Sciatic nerve (tissue), 2 donors: ENCODE measurements around the gene IP6K2. TPM values are rescaled to one million over a fixed set of nuclear protein-coding genes. Genes with fewer than 3 reads are reported as not detected.

ENCODE experiments used
- ATAC-seq: fragments of 200-7000 bp; cut with Tn5 transposase; one replicate; pipeline ENCODE4 v1.9.1; 2020; ENCODE audit warnings: mild to moderate bottlenecking, moderate library complexity
- DNase-seq: peaks from one replicate; pipeline ENCODE4 v3.0.0-alpha.2; 2020; ENCODE audit warnings: low spot score
- intact Hi-C: fragments of 100-400 bp; cut with DNase I; formaldehyde crosslinking; loops from one replicate; pipeline ENCODE4 v1.14.2; 2022
- total RNA-seq: library from RNA; stranded (reverse); fragmentation: NEBNext Ultra II Directional; extraction: Animal tissue kit (Norgen Biotek cat#: 25700); gene quantifications from one replicate; pipeline ENCODE4 v1.2.1, GENCODE V29; 2021
- donor health status: DM: no; HTN: no; CAD: no.
- donor health status: DM: no; HTN: no; CAD: no.

IP6K2 gene
- total RNA-seq, 1 donor from 2014 or later: 104 TPM

DNA sequence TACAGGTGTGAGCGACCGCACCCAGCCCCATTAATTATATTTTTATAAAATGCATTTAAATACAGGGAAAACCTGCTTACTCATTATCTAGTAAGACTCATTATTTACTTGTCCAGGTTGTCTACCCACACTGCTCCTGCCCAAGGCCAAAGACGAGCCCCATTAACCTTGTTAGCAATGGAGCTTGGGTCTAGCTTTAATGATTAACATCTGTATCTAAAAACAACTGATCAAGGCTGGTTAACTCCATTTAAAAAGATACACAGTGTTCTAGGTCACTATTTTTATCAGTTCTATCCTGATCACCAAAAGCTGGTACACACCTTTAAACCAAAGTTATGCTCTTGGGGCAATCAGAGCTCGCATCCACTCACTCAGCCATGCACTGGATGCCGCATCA lies 20.9 kb downstream of the IP6K2 start:
- intact Hi-C loops: no loop called here
- ATAC-seq (no peak), DNase-seq (no peak)

DNA sequence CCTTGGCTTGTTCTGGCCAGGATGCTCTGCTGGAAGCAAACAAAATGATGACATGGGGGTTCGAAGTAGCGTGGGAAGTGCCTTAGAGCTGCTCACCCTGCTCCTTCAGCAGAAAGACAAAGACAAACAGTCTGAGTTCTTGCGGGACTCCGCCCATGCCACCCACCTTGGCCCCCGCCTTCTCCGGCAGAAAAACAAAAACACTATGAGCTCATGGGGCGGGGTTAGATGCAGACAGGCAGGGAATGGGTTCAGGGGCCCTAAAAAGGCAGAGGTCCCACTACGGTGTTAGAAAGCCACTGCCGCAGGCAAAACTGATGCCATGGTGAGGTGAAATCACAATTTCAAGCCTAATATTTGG lies 21.6 kb downstream of the IP6K2 start:
- DNase-seq (peak; percentile 84), ATAC-seq (peak; percentile 93)
- intact Hi-C loops: no loop called here

DNA sequence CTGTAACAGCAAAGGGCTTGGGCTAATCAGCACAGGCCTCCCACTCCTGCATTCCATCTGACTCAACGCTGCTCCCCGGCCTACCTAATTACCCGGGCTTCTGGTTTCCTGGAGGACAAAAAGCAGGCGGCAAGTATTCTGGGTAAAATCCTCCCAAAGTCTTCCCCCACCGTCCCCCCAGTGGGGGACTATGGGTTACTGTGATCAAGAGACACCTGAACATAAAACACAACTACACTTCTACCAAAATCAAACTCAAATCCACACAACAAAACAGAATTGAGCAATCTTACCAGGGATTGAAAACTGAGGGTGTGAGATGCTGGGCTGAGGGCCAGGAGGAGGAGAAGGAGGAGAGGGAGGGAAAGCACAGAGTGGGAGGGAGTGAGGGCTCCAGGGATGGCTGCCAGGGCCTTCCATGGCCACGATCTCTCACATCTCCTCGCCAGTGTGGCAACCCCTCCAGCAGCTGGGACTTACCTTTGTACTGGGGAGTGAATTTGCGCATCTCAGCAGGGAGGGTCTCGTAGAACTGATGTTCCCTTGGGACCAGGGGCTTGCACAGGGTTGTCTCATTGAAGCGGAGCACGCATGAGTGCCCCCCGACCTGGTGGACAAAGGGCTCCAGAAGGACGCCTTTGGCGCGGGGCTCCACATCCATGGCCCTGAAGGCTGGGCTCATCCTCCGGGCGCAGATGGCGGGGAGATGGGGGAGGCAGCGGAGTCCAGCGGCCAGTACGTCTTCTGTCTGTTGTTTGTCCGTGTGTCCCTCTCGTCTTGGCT lies 22.2 kb downstream of the IP6K2 start:
- intact Hi-C loops: no loop called here
- peak; percentile 90 for DNase-seq

DNA sequence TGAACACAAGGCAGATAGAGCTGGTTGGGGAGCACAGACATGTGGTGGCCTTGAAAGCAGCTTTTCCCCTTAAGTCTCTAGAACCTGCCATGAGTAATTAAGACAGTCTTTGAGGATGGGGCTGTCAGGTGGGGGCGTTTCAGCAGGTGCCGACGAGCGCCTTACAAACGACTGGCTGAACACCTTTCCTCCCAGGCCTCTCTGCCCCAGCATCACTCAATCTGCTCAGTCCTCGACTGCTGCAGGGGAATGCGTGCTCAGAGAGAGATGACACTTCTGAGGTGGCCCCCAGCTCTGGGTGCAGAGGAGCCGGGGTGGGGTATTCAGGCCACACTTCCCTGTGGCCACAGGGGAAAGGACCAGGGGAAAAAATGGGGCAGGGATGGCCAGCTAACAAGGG lies 23.2 kb downstream of the IP6K2 start:
- ATAC-seq (no peak), DNase-seq (no peak)
- intact Hi-C loops: no loop called here

More for the DNA sequence above, 22.2 kb downstream of the IP6K2 start:
- peak; percentile 97 for ATAC-seq

DNA sequence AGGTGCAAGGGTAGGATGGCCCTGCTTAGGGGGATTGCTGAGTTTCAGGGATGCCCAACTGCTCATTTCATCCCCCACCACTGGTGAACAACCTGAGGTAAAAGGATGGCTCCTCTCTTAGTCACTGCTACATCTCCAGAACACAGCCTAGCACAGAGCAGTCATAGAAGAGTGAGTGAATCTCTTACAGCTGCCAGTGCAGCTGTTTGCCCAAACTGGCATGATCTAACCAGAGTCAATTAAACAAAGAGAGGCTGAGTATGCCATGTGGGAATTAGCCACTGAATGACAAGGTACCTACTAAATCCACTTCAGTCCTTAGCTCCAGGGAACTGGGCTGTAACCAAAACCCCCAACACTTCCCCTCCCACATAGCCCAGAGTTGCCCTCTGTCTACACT lies 24.5 kb downstream of the IP6K2 start:
- DNase-seq (no peak), ATAC-seq (no peak)
- intact Hi-C loops: no loop called here

DNA sequence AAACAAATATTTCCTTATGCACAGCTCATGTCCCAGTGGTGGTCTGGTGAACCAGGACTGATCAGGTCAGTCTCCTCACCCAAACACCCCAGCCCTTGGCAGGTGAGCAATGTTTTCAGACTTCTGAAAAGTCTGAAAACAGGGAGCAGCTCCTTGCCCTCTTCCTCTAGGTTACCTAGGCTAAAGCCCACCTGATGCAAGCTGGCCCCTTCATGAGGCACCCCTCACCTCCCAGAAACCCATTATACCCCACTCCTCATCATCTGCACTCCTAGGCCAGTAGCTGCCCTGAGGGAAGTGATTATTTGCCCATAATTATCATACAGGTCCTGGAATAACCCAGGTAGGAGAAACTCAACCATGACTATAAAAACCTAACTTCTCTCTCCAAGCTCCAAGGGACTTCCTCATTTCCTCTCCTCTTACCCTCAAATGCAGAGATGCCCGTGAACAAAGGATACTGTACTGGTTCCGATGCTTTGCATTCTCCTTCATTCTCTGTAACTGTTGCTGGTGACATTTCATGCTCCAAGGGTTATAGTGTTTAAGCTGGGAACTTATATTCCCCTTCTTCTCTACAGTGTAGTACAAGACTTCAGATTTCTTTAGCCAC lies 26.1 kb downstream of the IP6K2 start:
- DNase-seq: no peak
- intact Hi-C loops: no loop called here
- no peak for ATAC-seq

DNA sequence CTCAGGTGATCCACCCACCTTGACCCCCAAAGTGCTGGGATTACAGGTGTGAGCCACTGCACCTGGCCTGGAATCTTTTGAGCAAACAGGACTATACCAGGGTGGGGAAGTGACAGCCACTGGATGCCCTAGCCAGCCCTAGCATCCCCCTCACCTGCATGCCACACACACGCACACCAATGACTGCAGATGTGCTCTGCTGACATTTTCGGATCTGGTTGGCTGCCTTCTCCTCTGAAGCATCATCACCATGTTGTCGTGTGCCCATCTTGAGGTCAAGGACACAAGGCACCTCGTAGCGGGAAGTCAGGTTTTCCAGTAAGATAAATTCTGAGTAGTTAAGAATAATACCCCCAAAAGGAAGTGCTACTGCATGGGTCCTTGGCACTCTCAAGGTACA lies 27.6 kb downstream of the IP6K2 start:
- no peak for ATAC-seq
- no peak for DNase-seq
- intact Hi-C loops: no loop called here

DNA sequence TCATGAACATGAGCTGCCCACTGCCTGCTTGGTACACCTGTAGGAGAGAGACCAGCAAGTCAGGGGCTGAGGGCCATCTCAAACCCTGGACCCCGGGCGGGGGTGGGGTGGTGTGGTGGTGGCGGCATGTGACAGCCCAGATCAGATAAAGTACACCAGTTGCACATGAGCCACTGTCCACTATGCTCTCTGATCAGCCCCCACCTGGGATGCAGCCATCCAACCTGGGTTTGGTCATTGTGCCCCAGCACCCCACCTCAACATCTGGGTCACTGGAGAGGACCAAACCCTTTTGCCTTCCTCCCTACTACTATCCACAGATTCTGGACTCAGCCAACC lies 28.3 kb downstream of the IP6K2 start:
- intact Hi-C loops: no loop called here
- ATAC-seq (no peak), DNase-seq (no peak)

DNA sequence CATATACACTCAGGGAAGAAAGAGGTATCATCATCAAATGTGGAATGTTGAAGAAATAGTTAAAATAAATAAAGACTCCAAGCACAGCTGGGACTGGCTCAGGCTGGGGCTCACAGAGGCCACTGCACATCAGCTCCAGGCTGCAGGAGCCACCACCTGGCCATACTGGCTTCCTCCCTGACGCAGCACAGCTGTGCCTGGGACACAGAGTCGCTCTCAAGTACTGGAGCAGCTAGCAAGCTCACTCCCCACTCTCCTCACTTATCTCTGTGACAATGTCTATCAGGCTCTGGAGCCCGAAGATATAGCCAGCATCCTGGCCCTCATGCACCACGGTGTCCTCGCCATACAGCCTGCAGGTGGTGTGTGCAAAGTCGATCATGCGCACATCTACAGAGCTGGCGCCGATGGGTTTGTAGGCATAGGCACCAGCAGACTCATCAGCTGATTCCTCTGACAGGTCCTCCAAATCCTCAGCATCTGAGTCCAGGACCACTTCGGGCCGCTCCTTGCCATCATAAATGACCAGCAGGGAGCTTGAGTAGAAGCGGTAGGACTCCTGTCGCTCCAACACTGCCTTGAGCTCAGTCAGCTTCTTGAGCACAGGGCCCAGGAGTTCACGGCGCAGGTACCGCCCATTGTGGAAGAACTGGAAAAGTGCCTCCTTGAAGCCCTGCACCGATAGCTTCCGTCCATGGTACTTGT lies 28.8 kb downstream of the IP6K2 start:
- DNase-seq: no peak
- intact Hi-C loops: no loop called here
- no peak for ATAC-seq

DNA sequence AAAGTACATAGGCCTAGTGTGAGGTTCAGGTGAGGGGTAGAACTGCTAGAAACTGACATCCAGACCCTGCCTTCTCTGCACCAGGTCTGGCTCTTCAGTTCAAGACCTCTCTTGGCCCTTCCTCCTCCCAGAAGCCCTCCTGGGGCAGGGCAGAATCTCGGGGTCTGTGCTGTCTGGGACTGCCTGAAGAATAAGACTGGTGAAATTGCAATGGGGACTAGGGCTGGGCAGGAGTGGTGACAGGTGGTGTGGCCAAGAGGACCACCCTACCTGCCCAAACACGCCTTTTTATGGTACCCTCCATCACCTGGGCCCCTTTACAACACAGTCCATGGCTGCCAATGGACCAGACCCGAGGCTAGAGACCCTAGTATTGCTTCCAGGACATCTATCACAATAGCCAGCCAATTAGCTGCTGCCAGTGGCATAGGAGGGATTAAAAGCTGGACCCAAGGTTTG lies 29.8 kb downstream of the IP6K2 start:
- intact Hi-C loops: no loop called here
- no peak for DNase-seq
- ATAC-seq: no peak

DNA sequence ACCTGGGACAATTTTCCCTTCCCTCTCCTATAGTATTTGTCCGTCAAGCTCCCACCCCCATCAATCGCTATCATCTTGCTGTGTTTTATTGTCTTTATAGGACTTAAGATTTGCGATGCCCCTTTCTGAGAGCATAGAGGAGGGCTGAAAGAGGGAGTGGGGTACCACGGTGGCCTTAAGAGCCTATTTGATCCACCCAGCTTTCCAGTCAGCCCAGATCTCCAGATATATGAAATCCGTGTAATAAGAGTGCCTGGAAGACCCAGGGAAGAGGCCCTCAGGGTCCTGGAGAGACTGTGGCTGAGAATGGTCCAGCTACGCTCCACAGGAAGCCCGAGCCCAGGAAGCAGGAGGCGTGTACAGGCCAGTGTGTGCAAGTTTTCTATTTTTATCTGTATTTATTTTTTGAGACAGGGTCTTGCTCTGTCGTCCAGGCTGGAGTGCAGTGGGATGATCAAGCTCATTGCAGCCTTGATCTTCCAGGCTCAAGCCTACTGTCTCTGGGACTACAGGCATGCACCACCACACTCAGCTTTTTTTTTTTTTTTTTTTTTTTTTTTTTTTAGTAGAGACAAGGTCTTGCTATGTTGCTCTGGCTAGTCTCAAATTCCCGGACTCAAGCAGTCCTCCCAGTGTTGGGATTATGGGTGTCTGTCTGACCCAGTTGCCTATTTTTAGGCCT lies 30.3 kb downstream of the IP6K2 start:
- intact Hi-C loops: no loop called here
- DNase-seq (no peak), ATAC-seq (no peak)

DNA sequence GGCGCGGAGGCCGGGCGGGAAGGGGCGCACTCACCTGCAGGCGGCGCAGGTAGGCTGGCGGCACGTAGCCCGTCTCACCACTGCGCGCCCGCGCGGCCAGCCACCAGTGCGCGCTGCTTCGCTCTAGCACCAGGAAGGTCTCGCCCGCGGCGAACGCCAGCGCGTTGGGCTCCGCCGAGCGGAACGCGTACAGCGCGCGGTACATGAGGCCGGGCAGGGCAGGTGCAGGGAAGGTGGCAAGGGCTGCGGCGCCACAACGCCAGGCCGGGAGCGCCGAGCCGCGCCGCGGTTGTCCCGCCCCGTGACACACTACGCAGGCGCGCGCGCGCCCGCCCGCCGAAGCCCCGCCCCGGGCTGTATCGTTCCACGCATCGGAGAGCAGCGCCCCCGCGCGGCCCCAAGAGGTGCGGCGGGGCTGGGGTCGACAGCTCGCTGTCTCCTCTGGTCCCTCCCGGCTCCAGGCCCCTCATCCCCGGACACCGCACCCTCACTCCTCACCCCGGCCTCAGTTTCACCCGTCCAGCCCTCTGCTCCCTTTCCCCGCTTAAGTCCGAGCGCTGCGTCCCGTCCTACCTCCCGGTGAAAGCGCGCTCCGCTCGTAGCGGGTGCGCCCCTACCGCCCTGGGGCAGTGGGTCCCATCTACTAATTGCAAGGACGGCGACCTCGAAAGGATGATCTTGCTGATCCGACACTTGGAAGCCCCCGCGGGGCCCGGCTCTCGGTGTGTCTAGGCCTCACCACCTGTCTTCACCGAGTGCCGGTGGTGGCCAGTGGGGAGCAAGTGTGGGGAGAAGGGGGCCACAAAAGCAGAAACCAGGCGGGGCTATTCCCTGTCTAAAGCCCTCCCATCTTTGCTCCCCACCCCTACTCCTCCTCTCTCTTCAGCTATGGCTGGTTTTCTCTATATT lies 31.2 kb downstream of the IP6K2 start, which contains the start of gene NCKIPSD:
NCKIPSD (minus strand) TSS at position 313 of the 909 bp plus-strand sequence; CDS start at position 205, 108 bp downstream.
- DNase-seq: peak; percentile 95
- ATAC-seq: peak; percentile 92
- intact Hi-C loops: no loop called here

DNA sequence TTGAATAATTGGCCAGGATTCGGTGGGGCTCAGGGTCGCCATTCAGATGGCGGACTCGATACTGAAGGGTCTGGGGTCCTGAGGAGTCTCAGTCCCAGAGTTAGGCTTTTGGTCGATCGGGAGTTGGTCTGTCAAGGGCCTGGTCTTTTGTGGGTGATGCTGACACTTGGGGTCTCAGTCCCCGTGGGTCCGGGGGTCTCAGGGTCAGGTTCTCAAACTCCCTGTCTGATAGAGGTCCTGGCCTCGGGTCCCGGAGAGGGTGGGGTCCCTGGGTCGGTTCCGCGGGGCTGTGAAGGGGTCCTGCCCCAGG lies 31.8 kb downstream of the IP6K2 start:
- ATAC-seq (no peak), DNase-seq (no peak)
- intact Hi-C loops: no loop called here

DNA sequence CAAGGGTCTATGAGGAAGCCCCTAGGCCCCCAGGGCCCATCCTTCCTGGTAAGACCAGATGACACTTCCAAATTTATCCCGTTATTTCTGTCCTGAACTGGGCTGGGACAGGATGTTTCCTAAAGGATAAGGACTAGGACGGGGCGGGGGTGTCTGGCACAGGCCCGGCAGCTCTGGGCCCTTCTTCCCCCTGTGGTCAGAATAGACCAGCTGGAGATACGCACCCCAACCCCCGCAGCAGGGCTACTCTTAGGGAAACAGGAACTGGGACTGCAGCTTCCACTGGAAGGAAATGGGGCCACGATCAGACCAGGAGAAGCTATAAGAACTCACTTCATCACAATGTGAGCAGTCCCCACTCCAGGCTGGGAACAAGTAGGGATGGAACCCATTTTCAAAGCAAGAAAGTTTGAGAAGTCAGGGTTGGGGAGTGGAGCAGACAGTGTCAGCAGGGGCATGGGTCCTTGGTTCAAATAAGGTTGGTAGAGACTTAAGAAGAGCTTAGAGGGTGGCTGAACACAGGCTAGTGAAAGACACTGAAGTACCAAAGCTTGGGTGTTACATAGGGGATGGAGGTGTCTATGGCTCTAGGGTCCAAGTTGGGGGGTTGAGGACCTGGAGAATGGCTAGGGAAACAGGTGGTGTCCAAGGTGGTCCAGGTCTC lies 32.4 kb downstream of the IP6K2 start:
- intact Hi-C loops: no loop called here
- ATAC-seq: peak; percentile 23
- no peak for DNase-seq

DNA sequence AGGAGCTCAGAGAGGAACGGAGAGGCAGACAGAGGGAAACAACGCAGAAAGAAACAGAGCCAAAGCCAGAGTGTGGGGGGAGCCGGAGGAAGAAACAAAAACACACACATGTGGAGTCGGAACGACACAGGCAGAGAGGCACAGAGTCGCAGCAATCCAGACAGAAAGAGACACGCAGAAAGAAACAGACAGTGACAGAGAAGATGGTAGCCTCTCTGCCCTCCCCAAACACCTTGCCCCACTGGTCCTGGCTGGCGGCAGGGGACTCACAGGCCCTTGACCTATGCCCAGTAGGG lies 33.0 kb downstream of the IP6K2 start:
- DNase-seq (no peak), ATAC-seq (no peak)
- intact Hi-C loops: no loop called here

DNA sequence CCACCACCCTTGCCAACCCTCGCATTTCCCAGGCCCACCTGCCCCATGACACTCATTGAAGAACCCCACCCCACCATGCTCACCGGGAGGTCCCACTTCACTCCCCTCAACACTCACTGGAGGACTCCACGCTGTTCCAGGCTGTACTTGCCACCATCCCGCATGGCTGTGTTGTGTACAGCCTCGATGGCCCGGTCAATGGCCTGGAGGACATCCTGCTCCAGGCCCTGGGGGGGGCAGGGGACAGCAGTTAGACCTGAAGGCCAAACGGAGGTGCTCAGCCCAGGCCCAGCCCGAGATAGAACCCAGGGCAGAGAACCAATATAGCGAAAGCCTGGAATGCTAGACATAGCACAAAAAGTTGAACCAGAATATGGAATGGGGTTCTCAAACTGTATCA lies 34.2 kb downstream of the IP6K2 start:
- intact Hi-C loops: no loop called here
- no peak for DNase-seq
- ATAC-seq: no peak

DNA sequence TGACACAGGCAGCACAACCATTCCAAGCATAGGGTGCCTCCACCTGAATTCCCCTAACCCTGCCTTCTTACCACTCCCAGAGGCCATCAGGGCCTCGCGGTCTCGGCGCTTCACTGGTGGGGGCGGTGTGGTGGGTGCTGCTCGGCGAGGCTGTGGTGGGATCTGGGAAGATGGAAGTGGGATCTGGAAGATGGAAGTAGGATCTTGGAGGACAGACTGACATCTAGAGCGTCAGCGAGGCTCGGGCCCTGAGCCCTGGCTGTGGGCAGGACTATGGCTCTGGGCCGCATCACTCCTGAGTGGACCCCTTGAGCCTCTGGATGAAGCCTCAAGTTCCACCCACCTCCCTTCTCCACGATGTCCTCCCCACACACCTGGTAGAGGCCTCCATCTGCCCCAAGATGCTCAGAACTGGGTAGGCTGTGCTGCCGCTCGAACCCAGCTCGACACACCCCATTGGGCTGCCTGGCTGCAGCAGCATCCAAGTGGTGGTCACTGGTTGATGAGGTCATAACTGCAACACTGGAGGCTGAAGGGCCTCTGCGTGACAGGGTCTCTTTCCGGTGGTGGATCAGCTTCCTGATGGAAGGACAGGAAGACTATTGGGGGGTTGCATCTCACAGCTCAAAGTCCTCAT lies 34.9 kb downstream of the IP6K2 start:
- DNase-seq (no peak), ATAC-seq (no peak)
- intact Hi-C loops: no loop called here

DNA sequence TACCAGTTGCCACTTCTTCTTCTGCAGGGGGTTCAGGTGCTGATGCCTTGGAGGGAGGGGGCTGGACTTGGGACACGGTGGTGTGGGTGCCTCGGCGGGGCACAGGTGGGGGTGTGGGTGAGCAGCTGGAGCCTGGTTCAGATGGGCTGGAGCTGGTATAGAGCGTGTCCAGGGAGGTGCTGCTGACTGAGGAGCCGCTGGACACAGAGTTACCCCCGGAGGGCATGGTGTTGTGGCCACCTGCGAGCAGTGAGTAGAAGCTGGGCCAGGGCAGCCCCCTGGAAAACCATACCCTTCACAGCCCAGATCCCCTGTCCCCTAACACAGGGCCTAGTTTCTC lies 35.5 kb downstream of the IP6K2 start:
- DNase-seq (no peak), ATAC-seq (no peak)
- intact Hi-C loops: no loop called here
